SK-N-SH treated with all-trans-retinoic acid at 6 μM for 48 hours (cell line): ENCODE data around the gene MRTFA.

ENCODE experiments used
- ARNTL ChIP-seq: fragments of 450-650 bp; formaldehyde crosslinking; IDR thresholded peaks from 2 replicates; pipeline ENCODE4 v1.5.0; 2020; ENCODE audit warnings: low read depth, mild to moderate bottlenecking, moderate library complexity, borderline replicate concordance
- GLIS3 ChIP-seq: fragments of 250-450 bp; sonication (Bioruptor Pico); IDR thresholded peaks from 2 replicates; pipeline ENCODE4 v1.5.0; 2020; ENCODE audit warnings: mild to moderate bottlenecking, moderate library complexity
- ISL1 ChIP-seq: fragments of 250-450 bp; sonication (Bioruptor Pico); IDR thresholded peaks from 2 replicates; pipeline ENCODE4 v2.1.2; 2022; ENCODE audit warnings: mild to moderate bottlenecking, moderate library complexity
- RARB ChIP-seq: fragments of 250-450 bp; sonication (Bioruptor Pico); IDR thresholded peaks from 2 replicates; pipeline ENCODE4 v1.8.0; 2021; ENCODE audit warnings: mild to moderate bottlenecking, moderate library complexity
- ZC3H10 ChIP-seq: fragments of 250-450 bp; sonication (Bioruptor Pico); IDR thresholded peaks from 2 replicates; pipeline ENCODE4 v1.5.1; 2021; ENCODE audit warnings: mild to moderate bottlenecking, moderate library complexity
- ZFP3 ChIP-seq: fragments of 250-450 bp; sonication (Bioruptor Pico); IDR thresholded peaks from 2 replicates; pipeline ENCODE4 v1.5.0; 2020; ENCODE audit warnings: mild to moderate bottlenecking, moderate library complexity
- ZNF565 ChIP-seq: fragments of 450-650 bp; formaldehyde crosslinking; conservative IDR thresholded peaks from 2 replicates; pipeline ENCODE4 v1.5.0; 2020; ENCODE audit warnings: low read depth, mild to moderate bottlenecking, moderate library complexity
- ZNF8 ChIP-seq: fragments of 450-650 bp; formaldehyde crosslinking; IDR thresholded peaks from 2 replicates; pipeline ENCODE4 v1.5.0; 2020; ENCODE audit warnings: mild to moderate bottlenecking, moderate library complexity

- no peak for TF ChIP-seq ZNF565 (CRISPR knock-in tag)
- TF ChIP-seq ZNF8 (CRISPR knock-in tag), result no peak
- TF ChIP-seq ZC3H10 (CRISPR knock-in tag), result no peak
- TF ChIP-seq RARB (CRISPR knock-in tag), result no peak
- no peak for TF ChIP-seq ZFP3 (CRISPR knock-in tag)
- TF ChIP-seq GLIS3, result no peak
- no peak for TF ChIP-seq ARNTL (CRISPR knock-in tag)
- no peak for TF ChIP-seq ISL1 (CRISPR knock-in tag)
Observed at GRCh38 chr22:40516416-40516815, 120.1 kb downstream of the MRTFA start.
